Measurements from ENCODE around the gene CD300LF. TPM values are rescaled to one million over a fixed set of nuclear protein-coding genes. Genes with fewer than 3 reads are reported as not detected.

CD300LF gene
- total and polyA plus RNA-seq, 10 of the 15 experiments (the other 5 are each of a cell fraction or from before 2014, with no cell fraction given), result 0.15 TPM; not detected in 9

DNA sequence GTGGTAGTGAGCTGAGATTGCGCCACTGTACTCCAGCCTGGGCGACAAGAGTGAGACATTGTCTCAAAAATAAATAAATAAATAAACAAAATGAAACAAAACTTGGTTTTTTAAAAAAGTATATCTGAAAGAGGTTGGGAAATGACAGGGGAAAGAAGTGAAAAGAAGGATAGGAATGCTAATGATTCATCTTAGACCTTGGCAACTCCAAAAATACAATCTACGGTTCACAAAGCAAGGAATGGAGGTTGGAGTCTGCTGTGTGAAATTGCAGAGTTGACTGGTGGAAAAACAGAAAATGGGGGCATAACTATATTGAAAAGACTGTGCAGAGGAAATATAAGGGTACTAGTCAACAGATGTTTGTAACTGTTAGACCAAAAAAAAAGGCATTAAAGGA is 49.2 kb downstream of the CD300LF start:
- DNase-seq (ENCODE audit: low read depth, low spot score) (no peak), ATAC-seq (no peak), FAIRE-seq (no peak)
- CTCF ChIA-PET, result interaction anchor here (0.5 to 4.2 kb wide), 3 partner anchors 47 to 98 kb away, joined by 3 to 36 read pairs (median 3); partner anchors contain the start of gene RAB37
- RAD21 ChIA-PET (ENCODE audit: unreplicated experiment), result interaction anchor here (2.9 kb wide), 1 partner anchor 74 kb away, joined by 22 read pairs; the partner anchor contains the start of gene RAB37
- 74% methylated on average over 3 of the region's 3 CpGs for WGBS (ENCODE audit: insufficient coverage, insufficient replicate concordance, low lambda C conversion rate, missing lambda C conversion rate)
- H2AFZ ChIP-seq (ENCODE audit: control insufficient read depth, low read depth, low read length), result no peak overlapping the region
- POLR2A ChIA-PET, result no interaction called here
- no TSS peak for BruUV-seq (replicated peaks)
- no peaks in the 10 kb centered on the region for H3K36me3 ChIP-seq (ENCODE audit: control insufficient read depth in 2 of 2, insufficient read depth in 2 of 2, low read length in 1 of 2)
- TF ChIP-seq POLR2AphosphoS2 (IDR thresholded peaks at IDR 0.05; ENCODE audit: low read depth, low read length), result no peak
- TF ChIP-seq ZNF384 (IDR thresholded peaks at IDR 0.05; ENCODE audit: borderline replicate concordance, low read depth, low read length), result no peak
- no peak for TF ChIP-seq JUND (IDR thresholded peaks at IDR 0.05; ENCODE audit: low read depth, low read length)
- TF ChIP-seq RB1 (IDR thresholded peaks at IDR 0.05; ENCODE audit: borderline replicate concordance), result no peak
- no peak for TF ChIP-seq POLR2AphosphoS5 (IDR thresholded peaks at IDR 0.05; ENCODE audit: low read length)
- TF ChIP-seq FOXK2 (IDR thresholded peaks at IDR 0.05), result no peak
- TF ChIP-seq RCOR1 (conservative IDR thresholded peaks at IDR 0.05; ENCODE audit: low read depth, low read length), result no peak
- TF ChIP-seq CTCF (IDR thresholded peaks at IDR 0.05 in 2 of 3, conservative IDR thresholded peaks at IDR 0.05 in 1 of 3; ENCODE audit: control insufficient read depth in 2 of 3, extremely low read depth in 1 of 3, insufficient read depth in 1 of 3, low read depth in 3 of 3, low read length in 3 of 3), result no peak
- TF ChIP-seq, protein P1, sequence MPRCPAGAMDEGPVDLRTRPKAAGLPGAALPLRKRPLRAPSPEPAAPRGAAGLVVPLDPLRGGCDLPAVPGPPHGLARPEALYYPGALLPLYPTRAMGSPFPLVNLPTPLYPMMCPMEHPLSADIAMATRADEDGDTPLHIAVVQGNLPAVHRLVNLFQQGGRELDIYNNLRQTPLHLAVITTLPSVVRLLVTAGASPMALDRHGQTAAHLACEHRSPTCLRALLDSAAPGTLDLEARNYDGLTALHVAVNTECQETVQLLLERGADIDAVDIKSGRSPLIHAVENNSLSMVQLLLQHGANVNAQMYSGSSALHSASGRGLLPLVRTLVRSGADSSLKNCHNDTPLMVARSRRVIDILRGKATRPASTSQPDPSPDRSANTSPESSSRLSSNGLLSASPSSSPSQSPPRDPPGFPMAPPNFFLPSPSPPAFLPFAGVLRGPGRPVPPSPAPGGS (IDR thresholded peaks at IDR 0.05; ENCODE audit: borderline replicate concordance, insufficient read depth, low read depth, low read length, poor library complexity, severe bottlenecking), result no peak
- TF ChIP-seq ZZZ3 (IDR thresholded peaks at IDR 0.05; ENCODE audit: control insufficient read depth, insufficient read length, low read depth), result no peak
- TF ChIP-seq SREBF1 (IDR thresholded peaks at IDR 0.05; ENCODE audit: low read length), result no peak
- SMC1A ChIA-PET (ENCODE audit: uncharacterized antibody, unreplicated experiment), result no interaction called here
- H3K9me3 ChIP-seq (replicated peaks; ENCODE audit: control insufficient read depth, insufficient read depth, low read length), result no peaks in the 10 kb centered on the region
- no peaks in the 10 kb centered on the region for H4K20me1 ChIP-seq (ENCODE audit: control insufficient read depth, insufficient read depth)
- no peak overlapping the region for H3K4me2 ChIP-seq (ENCODE audit: control insufficient read depth, insufficient read depth)
- no peaks in the 10 kb centered on the region for H3K79me2 ChIP-seq (ENCODE audit: control insufficient read depth, insufficient read depth, low read length)
- H3K27me3 ChIP-seq (replicated peaks in 1 of 2; ENCODE audit: control insufficient read depth in 2 of 2, insufficient read depth in 2 of 2, low read length in 1 of 2), result peaks cover 0 to 3% of the 10 kb centered on the region in 2 experiments; a peak in 2 of 4 replicates
- no peak overlapping the region for H3K27ac ChIP-seq (ENCODE audit: control insufficient read depth, insufficient read depth)
- H3K4me1 ChIP-seq (ENCODE audit: control insufficient read depth, insufficient read depth, low read length), result no peaks in the 10 kb centered on the region
- in situ Hi-C loops (cut with MboI) (no loop called here), intact Hi-C loops (cut with micrococcal nuclease; ENCODE audit: unreplicated experiment) (no loop called here)
- H3K9ac ChIP-seq (ENCODE audit: control insufficient read depth, insufficient read depth, low read length), result no peak overlapping the region
- H3K4me3 ChIP-seq, result no peak overlapping the region
